GM21576 (cell line): Measurements from ENCODE around the gene FAP.

Source experiments
- ATAC-seq: cut with Tn5 transposase; IDR thresholded peaks from one replicate; pipeline ENCODE4 v1.9.1; 2021; ENCODE audit warnings: mild to moderate bottlenecking, moderate library complexity; ENCODE audit not compliant: unreplicated experiment

The FAP gene

DNA sequence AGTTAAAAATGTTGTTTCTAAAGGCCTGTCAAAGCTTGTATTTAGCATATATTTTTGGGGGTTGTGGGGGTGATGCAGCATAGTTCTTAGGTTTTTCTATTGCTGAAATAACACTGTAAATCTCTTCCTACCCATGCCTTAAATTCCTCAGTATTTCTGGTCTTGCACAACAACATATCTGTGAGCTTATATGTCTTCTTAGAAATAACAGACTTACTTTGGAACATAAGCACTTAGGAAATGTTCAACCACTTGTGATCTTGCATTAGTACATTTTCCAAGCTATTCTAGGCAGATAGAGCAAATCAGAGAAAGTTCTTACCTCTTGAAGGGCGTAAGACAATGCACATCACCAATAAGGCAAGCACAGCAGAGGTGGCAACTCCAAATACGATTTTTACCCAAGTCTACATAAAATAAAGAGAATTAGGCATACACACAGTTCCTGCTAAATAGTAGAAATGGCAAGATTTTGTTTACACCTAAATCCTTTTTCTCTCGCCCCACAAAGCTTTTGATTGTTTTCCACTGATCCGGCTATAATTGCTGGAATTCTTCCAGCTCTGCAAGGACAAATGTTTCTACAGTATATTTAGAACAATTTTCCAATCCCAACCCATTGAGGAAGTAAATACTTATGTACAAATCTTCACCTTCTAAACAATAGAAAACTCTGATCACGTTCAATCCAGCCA, 512 bp downstream of the FAP start:
- ATAC-seq: no peak

GRCh38 chr2:162241571-162241970, 1.7 kb downstream of the FAP start:
- no peak for ATAC-seq

DNA sequence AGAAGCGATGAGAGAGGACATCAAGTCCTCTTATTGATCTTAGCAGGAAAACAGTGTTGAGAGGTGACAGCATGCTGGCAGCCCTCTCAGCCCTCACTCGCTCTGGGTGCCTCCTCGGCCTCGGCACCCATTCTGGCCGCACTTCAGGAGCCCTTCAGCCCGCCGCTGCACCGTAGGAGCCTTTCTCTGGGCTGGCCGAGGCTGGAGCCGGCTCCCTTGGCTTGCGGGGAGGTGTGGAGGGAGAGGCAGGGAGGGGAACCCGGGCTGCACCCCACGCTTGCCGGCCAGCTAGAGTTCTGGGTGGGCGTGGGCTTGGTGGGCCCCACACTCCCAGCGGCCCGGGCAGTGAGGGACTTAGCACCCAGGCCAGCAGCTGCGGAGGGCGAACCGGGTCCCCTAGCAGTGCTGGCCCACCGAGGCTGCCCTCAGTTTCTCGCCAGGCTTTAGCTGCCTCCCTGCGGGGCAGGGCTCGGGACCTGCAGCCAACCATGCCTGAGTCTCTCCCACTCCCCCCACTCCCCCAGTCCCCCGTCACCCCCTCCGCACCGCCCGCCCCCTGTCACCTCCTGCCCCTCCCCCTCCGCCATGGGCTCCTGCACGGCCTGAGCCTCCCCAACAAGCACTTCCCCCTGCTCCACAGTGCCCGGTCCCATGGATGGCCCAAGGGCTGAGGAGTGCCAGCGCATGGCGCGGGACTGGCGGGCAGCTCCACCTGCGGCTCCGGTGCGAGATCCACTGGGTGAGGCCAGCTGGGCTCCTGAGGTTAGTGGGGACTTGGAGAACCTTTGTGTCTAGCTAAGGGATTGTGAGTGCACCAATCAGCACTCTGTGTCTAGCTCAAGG, 8.4 kb downstream of the FAP start:
- ATAC-seq: no peak

DNA sequence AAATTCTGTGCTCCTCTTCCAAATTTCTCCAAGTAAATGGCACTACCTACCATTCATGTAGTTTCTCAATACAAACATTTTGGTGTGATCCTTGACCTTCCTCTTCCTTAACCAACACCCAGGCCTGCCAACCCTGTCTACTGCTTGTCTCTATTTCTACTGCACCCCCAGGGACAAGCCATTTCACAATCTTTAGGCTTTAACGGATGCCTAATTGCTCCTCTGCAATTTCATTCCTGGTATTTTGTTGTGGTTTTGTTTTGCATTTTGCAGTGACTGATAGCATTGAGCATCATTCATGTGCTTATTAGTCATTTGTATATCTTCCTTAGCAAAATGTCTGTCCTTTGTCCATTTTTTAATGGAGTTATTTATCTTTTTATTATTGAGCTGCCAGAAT, 10.0 kb downstream of the FAP start:
- no peak for ATAC-seq

DNA sequence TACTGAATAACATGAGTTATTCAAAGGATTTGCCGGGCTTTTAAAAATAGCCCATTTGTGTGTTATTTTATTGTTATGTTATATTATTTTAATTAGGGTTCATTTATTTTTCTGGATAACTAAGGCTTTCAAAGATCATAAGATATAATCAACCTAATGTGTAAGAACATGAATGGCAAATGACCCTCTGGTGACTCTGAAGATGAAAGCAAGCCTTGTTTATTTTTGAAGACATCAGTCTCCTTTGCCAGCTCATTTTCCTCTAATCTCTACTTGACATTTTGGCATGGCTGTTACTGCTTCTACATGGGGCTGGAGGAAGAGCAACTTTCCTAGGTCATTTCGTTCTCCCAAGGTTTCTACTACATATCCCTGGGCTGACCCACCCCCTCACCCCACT, 10.6 kb downstream of the FAP start:
- no peak for ATAC-seq

GRCh38 chr2:162232027-162232426, 11.2 kb downstream of the FAP start:
- ATAC-seq: no peak

- no peak for ATAC-seq
Observed at GRCh38 chr2:162230761-162231160, 12.5 kb downstream of the FAP start.

DNA sequence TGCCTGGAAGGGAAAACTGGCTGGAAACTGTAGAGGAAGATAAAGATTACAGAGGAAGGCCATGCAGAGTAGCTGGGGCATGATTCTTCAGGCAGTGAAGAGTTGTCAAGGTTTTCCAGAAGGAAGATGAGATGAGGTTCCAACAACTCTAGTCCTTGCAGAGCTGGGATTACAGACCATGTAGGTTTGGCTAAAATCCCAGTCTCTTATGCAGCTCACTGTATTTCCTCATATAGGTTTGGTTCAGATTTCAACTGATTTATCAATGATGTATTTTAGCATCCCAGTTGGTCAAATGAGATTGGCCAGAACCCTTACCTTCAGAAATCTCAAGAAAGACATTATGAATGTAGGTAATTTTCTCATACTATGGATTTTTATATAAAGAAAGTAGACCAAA, 16.4 kb downstream of the FAP start:
- no peak for ATAC-seq

- ATAC-seq: peak; percentile 95
Observed at GRCh38 chr2:162221064-162221463, 22.2 kb downstream of the FAP start.

DNA sequence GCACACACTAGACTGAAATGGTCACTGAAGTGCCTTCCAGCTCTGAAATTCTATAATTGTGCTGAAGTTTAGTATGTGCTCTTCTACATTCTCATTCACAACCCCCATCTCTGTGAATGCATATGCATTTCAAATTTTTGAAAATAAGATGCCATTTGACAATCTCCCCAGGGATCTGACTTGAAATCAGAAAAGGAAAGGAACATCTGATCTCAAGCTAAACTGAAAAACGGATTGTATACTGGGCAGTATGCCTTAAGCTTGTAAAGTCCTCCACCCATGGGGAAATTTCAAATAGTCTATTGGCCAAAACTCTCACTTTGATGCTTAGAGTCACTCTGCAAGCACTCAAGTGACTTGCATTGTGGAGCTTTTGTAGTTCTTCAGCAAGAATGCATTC, 22.9 kb downstream of the FAP start:
- no peak for ATAC-seq

DNA sequence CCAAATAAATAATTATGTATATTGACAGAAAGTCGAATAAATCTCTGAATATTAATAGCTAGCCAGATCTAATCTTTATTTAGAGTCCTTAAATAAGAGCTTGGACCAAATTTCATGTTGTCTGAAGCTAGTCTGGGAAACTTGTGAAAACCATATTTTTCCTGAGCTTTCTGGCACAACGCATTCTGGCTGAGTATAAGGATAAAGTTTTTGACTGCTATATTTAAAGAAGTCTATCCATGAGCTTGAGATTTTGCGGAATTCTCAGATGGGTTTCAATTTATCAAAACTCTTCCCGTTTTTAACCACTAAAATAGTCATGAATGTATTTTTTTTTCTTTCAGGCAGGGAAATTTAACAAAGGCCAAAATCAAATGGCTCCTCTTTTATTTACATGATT, 23.8 kb downstream of the FAP start:
- no peak for ATAC-seq

DNA sequence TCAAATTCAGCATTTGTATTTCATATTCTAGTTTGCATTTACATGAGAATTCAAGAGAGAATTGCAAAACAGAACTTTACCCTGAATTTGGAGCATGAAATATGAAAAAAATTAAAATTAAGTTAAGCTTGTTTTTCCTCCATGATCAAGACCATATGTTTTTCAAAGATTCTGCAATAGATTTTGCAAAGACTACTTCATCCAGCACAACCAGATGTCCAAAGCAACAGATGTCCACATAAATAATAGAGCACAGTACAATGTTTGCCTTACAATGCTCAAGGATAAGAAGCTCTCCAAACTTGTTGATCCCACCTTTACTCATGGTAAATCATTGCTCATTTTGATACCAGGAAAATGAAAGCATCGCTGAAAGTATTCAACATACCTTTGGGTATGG, 25.6 kb downstream of the FAP start:
- ATAC-seq: no peak

DNA sequence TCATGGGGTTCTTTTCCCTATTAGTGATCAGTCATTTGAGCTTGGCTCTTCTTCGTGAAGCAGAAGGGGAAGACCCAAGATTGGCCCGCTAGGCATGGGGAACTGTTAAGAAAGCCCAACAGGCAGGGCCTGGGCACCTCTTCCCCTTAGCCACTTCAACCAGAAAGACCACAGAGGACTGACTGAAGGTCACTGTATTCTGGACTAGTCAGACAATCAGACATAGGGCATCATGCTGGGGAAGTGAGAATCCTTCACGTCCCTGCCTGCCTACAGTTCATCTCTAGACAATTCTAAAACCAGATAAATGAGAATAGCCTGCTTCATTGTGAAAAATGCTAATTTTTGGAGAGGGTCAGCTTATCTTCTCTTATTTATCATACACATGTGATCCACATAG, 28.1 kb downstream of the FAP start:
- no peak for ATAC-seq

DNA sequence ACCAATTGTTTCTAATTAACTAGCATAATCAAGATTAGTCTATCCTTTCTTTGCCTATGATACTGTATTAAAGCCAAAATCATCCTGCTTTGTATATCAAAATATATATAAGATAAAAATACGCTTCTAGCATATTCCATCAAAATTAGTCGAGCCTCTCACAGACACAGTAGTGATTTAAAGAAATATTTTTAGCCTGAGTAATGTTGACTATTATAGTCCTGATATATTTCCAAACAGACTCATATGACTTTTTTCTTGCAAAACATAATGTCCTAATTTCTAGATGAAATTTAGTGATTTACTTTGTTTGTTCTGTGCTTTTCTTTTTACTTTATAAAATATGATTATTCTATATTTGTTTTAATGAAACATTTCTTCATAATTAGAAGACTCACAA, 30.9 kb downstream of the FAP start:
- ATAC-seq: no peak

DNA sequence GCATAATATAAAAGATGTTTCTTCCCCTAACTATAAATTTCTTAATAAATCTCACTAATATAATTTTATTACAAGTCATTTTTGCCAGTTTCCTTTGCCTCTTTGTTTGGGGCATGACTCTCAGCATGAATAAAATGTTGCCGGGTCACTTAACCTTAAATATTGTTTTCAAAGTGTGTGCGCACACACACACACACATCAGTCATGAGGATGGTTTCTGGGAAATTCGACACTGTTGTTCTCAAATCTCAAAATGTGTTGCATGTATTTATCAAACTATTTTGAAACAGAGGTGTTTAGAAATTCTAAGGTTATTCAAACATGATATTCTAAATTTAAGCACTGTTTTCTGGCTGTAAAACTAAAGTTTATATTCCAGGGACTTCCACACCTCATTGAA, 31.5 kb downstream of the FAP start:
- no peak for ATAC-seq

- no peak for ATAC-seq
Observed at GRCh38 chr2:162210385-162210784, 32.9 kb downstream of the FAP start.

- no peak for ATAC-seq
Observed at GRCh38 chr2:162202203-162202602, 41.0 kb downstream of the FAP start.

- ATAC-seq: no peak
Observed at GRCh38 chr2:162200636-162201035, 42.6 kb downstream of the FAP start.

GRCh38 chr2:162199913-162200312, 43.3 kb downstream of the FAP start:
- ATAC-seq: no peak

- no peak for ATAC-seq
Observed at GRCh38 chr2:162198239-162198638, 45.0 kb downstream of the FAP start.

DNA sequence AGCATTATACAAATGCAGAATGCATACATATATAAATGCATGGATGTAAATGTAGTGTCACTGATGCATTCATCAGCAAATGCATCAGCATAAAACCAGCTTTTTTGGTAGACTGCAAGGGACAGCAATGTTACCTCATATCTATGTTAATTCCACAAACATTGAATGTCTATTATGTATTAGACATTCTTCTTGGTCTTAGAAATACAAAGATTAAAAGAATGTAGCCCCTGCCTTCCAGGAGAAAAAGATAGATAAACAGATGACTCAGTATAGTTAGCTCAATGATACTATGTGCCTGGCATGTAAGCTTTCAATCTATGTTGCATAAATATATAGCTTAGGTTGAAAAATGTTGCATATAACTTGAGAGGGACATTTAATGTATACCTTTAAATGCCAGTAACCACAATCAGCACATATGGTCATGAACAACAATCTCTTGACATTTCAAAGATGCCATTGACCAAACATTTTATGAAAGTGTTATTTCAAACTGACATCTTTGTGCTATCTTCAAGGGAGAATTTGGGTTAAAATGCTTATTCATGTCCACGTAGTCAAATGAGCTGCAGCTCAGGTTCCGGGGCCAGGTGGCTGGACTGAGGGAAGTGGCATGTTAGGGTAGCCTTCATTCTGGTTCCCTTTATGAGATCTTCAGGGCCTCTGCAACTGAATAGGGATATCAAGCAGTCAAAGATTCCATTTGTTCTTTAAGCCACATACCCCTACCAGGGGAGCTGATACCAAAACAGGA, 46.0 kb downstream of the FAP start:
- no peak for ATAC-seq

DNA sequence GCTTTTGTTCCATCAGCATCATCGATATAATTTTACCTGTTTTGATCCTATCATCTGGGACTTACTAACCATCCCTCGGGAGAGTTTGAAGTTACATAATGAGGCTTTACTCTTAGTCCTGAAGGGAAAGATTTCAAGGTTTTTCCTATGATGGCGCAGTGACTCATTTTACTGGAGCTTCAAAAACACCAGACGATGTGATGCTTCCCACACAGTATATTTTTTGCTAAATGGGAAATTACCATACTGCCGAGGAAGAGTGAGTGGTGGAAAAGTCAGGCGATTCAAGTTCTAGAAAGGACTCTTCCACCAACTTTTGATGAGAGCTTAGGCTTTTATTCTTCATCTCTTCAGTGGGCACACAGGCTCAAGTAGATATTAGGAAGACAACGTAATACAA, 46.6 kb downstream of the FAP start:
- ATAC-seq: no peak
